OCI-LY7 (cell line): ENCODE measurements around the gene RIC1. TPM values are rescaled to one million over a fixed set of nuclear protein-coding genes. Genes with fewer than 3 reads are reported as not detected.
"Not testable (repeated sequence)": the region's sequence is repeated elsewhere in the genome, so short reads cannot be mapped to it uniquely, and the experiment has no call there.

Experiments
- BruUV-seq: library from RNA; stranded (reverse); fragments of 400-500 nt; replicated peaks from 2 replicates; lab custom pipeline; 2021; lab: Mats Ljungman, UMichigan
- CTCF ChIA-PET: fragments of 300-600 bp; sonication (Branson Sonifier 250); formaldehyde crosslinking; loops from one replicate; lab custom pipeline; 2022; ENCODE audit warnings: antibody characterized with exemption; ENCODE audit not compliant: unreplicated experiment; lab: Charles Lee
- POLR2A ChIA-PET: fragments of 300-600 bp; sonication (Branson Sonifier 250); formaldehyde crosslinking; loops from one replicate; lab custom pipeline; 2022; ENCODE audit warnings: antibody characterized with exemption; lab: Charles Lee
- DNase-seq: peaks from one replicate; pipeline ENCODE4 v3.0.0-alpha.2; 2015; ENCODE audit warnings: low spot score
- H2AFZ ChIP-seq: fragments of 200-600 bp; sonication (generic), shearing (Covaris generic); 2 replicates; pipeline ENCODE4 v1.6.1; 2014; ENCODE audit warnings: mild to moderate bottlenecking, antibody characterized with exemption, low read length, moderate library complexity
- H3K27ac ChIP-seq: fragments of 200-600 bp; sonication (generic); 2 replicates; pipeline ENCODE4 v1.5.1; 2014; ENCODE audit warnings: mixed run types, low read depth, mild to moderate bottlenecking, moderate library complexity, low read length, inconsistent platforms; ENCODE audit not compliant: poor library complexity, severe bottlenecking
- H3K36me3 ChIP-seq: fragments of 200-600 bp; sonication (generic); 2 replicates; pipeline ENCODE4 v1.6.1; 2014; ENCODE audit warnings: mild to moderate bottlenecking, antibody characterized with exemption, low read length, moderate library complexity, mixed read lengths; ENCODE audit not compliant: insufficient read depth
- H3K4me1 ChIP-seq: fragments of 200-600 bp; sonication (generic); 2 replicates; pipeline ENCODE4 v1.5.1; 2014; ENCODE audit warnings: mild to moderate bottlenecking, low read length; ENCODE audit not compliant: insufficient read depth, poor library complexity, severe bottlenecking
- H3K4me2 ChIP-seq: fragments of 200-600 bp; sonication (generic); 2 replicates; pipeline ENCODE4 v1.6.1; 2014; ENCODE audit warnings: mild to moderate bottlenecking, low read length
- H3K4me3 ChIP-seq: fragments of 200-600 bp; sonication (generic); 2 replicates; pipeline ENCODE4 v1.5.1; 2014; ENCODE audit warnings: mild to moderate bottlenecking, low read depth, low read length; ENCODE audit not compliant: poor library complexity, severe bottlenecking
- H3K79me2 ChIP-seq: fragments of 200-600 bp; sonication (generic); 2 replicates; pipeline ENCODE4 v1.6.1; 2016; ENCODE audit warnings: low read depth, mild to moderate bottlenecking, low read length, moderate library complexity, mixed read lengths; ENCODE audit not compliant: insufficient read depth
- H3K9me2 ChIP-seq: fragments of 200-600 bp; sonication (generic); 2 replicates; pipeline ENCODE4 v1.6.1; 2016; ENCODE audit warnings: mild to moderate bottlenecking, low read length, mixed read lengths; ENCODE audit not compliant: insufficient read depth
- H3K9me3 ChIP-seq: fragments of 200-600 bp; sonication (generic); 2 replicates; pipeline ENCODE4 v1.6.1; 2014; ENCODE audit warnings: mild to moderate bottlenecking, mixed run types, low read length, mixed read lengths
- H4K20me1 ChIP-seq: fragments of 200-600 bp; sonication (generic); 2 replicates; pipeline ENCODE4 v1.6.1; 2014; ENCODE audit warnings: mild to moderate bottlenecking, antibody characterized with exemption, low read length, moderate library complexity, mixed read lengths; ENCODE audit not compliant: insufficient read depth
- CTCF ChIP-seq: fragments of 200-600 bp; sonication (generic); conservative IDR thresholded peaks from 2 replicates; pipeline ENCODE4 v1.5.1; 2014; ENCODE audit warnings: mild to moderate bottlenecking, antibody characterized with exemption, low read length, moderate library complexity, mixed read lengths
- EZH2phosphoT487 ChIP-seq: fragments of 200-600 bp; sonication (generic); IDR thresholded peaks from 2 replicates; pipeline ENCODE4 v1.6.1; 2018; ENCODE audit warnings: low read depth, borderline replicate concordance, mild to moderate bottlenecking, mixed run types, antibody characterized with exemption, low read length, moderate library complexity, mixed read lengths
- intact Hi-C: fragments of 100-400 bp; cut with micrococcal nuclease; formaldehyde crosslinking; loops from one replicate; pipeline ENCODE4 v1.10.0; 2022; ENCODE audit not compliant: unreplicated experiment
- total RNA-seq, 2 experiments: library from RNA; depleted of rRNA in 1 of 2; stranded (reverse); fragments of >200 nt in 1 of 2; shearing (Covaris generic) in 1 of 2; gene quantifications; 2 replicates each; pipeline ENCODE4 v1.2.3, GENCODE V29; 2014 to 2022

RIC1 gene
- total RNA-seq, 2 experiments from 2014 or later = 77.0 to 84.6 TPM

- Histone ChIP-seq H3K9me3 (no peaks in the 10 kb centered on the region), H3K36me3 (peaks cover 67% of the 10 kb centered on the region), H3K79me2 (no peaks in the 10 kb centered on the region), H3K4me1 (no peaks in the 10 kb centered on the region), H3K4me3 (no peak overlapping the region), H2AFZ (no peak overlapping the region), H3K9me2 (no peaks in the 10 kb centered on the region), H4K20me1 (no peaks in the 10 kb centered on the region), H3K27ac (no peak overlapping the region), H3K4me2 (no peak overlapping the region)
- no TSS peak for BruUV-seq
- TF ChIP-seq EZH2phosphoT487 = no peak
- TF ChIP-seq CTCF = peak; percentile 77
- DNase-seq = peak; percentile 32
- POLR2A ChIA-PET = interaction anchor here (0.6 to 1.0 kb wide), 2 partner anchors 9 to 288 kb away, joined by 4 read pairs; no protein-coding TSS in a partner anchor
- intact Hi-C loops = no loop called here
- CTCF ChIA-PET = no interaction called here
Observed at GRCh38 chr9:5799314-5799713, 170.4 kb downstream of the RIC1 start.

- POLR2A ChIA-PET = interaction anchor here (1.0 kb wide), 1 partner anchor 71 kb away, joined by 3 read pairs; no protein-coding TSS in a partner anchor
Observed at GRCh38 chr9:5800378-5800777, 171.5 kb downstream of the RIC1 start.

GRCh38 chr9:5800969-5801738 is 172.2 kb downstream of the RIC1 start:
- ChIA-PET POLR2A (interaction anchor here (1.0 kb wide), 1 partner anchor 72 kb away, joined by 3 read pairs; no protein-coding TSS in a partner anchor), CTCF (no interaction called here)
- no peak overlapping the region for H2AFZ ChIP-seq
- intact Hi-C loops = no loop called here
- no peak overlapping the region for H3K27ac ChIP-seq
- peaks cover 67% of the 10 kb centered on the region for H3K36me3 ChIP-seq
- no peaks in the 10 kb centered on the region for H3K9me2 ChIP-seq
- H3K4me1 ChIP-seq = no peaks in the 10 kb centered on the region
- H3K9me3 ChIP-seq = no peaks in the 10 kb centered on the region
- no peaks in the 10 kb centered on the region for H4K20me1 ChIP-seq
- H3K4me3 ChIP-seq = no peak overlapping the region
- DNase-seq = no peak
- no peaks in the 10 kb centered on the region for H3K79me2 ChIP-seq
- no peak overlapping the region for H3K4me2 ChIP-seq
- TF ChIP-seq EZH2phosphoT487 (no peak), CTCF (no peak)
- no TSS peak for BruUV-seq

More at GRCh38 chr9:5800378-5800777, 171.5 kb downstream of the RIC1 start:
- H2AFZ ChIP-seq, H3K9me2 ChIP-seq, H3K4me1 ChIP-seq, H3K4me2 ChIP-seq, H3K4me3 ChIP-seq, H3K27ac ChIP-seq, intact Hi-C loops, BruUV-seq, H3K79me2 ChIP-seq, H3K9me3 ChIP-seq, CTCF ChIA-PET, DNase-seq, H4K20me1 ChIP-seq: not testable (repeated sequence)
- peaks cover 69% of the 10 kb centered on the region for H3K36me3 ChIP-seq
